Fibroblast of skin of right quadriceps (primary cell): Measurements from ENCODE around the gene TLR9.

Experiments
- DNase-seq: peaks from one replicate; pipeline ENCODE4 v3.0.0-alpha.2; 2013

Gene TLR9

DNA sequence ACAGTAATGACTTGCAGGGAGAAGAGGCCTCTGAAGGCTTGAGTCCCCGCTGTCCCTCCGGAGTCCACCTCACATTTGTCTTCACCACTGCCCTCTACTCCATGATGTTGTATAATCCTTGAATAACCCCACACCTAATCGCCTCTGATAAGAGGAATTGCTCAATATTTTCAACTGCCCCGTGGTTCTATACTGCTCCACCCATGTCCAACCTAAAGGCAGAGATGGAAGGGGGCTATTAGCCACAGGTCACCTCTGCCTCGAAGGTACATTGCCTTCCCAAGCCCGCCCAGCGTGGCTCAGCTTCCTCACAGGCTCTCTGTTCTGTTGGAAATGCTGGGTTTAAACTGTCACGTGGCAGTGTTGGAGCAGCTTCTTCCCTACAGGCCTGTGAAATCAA, 12.4 kb downstream of the TLR9 start:
- no peak for DNase-seq

DNA sequence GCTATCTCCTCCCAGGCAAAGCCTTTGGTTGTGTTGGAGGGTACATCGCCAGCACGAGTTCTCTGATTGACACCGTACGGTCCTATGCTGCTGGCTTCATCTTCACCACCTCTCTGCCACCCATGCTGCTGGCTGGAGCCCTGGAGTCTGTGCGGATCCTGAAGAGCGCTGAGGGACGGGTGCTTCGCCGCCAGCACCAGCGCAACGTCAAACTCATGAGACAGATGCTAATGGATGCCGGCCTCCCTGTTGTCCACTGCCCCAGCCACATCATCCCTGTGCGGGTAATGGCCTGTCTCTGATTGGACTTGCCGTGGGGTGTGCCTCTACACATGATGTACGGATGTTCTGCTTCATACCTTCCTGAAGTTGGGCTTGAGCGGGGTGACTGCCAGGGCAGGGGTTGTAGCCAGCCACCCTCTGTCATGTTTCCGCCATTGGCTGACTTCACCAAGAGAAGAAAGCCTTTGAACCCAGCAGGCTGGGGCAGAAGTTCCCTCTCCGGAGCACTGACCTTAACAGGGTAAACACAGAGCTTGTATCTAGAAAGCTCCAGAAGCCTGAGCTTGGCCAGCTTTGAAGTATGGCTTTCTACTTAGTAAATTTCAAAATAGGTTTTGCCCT, 14.1 kb downstream of the TLR9 start:
- no peak for DNase-seq

DNA sequence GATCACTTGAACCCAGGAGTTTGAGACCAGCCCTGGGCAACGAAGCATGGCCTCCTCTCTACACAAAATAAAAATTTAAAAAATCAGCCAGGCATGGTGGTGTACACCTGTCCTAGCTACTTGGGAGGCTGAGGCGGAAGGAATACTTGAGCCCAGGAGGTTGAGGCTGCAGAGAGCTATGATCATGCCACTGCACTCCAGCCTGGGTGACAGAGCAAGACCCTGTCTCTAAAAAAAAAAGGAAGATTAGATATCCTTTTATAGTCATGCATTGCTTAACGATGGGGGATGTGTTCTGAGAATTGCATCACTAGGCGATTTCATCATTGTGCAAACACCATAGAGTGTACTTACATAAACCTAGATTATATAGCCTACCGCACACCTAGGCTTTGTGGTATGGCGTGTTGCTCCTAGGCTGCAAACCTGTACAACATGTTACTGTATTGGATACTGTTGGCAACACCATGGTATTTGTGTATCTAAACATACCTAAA, 14.8 kb downstream of the TLR9 start:
- peak; percentile 52 for DNase-seq

DNA sequence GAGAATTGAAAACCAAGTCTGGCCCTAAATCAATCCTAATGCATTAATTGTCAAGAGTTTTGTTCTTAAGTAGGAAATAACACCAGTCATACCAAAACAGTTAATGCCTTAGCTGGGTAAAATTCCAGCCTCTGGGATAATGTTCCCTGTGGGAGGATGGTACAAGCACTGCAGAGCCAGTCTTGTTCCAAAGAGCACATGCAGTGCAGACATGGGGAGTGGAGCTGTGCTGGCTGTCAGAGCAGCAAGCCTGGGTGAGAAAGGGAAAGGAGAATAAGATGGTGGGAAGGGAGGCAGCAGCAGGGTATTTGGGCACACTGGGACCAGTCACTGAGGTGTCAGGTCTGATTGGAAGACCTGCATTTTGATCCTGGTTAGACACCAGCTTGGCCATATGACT, 15.4 kb downstream of the TLR9 start:
- no peak for DNase-seq

DNA sequence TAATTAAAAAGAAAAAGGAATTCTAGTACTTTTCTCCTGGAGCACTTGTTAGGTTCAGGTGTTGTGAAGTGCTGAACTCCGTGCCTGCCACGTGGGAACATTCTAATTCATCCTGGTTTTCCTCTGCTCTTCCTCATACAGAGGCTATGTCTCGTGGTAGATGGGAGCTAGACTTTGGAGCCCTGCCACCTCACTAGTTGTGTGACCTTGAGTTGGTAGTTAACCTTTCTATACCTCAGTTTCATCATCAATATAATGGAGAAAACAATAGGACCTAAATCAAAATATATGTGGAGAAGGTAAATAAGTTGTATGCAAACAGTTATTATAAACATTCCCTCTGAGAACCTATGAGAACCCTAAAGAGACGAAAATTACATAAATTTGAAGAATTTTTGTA, 16.9 kb downstream of the TLR9 start:
- no peak for DNase-seq

DNA sequence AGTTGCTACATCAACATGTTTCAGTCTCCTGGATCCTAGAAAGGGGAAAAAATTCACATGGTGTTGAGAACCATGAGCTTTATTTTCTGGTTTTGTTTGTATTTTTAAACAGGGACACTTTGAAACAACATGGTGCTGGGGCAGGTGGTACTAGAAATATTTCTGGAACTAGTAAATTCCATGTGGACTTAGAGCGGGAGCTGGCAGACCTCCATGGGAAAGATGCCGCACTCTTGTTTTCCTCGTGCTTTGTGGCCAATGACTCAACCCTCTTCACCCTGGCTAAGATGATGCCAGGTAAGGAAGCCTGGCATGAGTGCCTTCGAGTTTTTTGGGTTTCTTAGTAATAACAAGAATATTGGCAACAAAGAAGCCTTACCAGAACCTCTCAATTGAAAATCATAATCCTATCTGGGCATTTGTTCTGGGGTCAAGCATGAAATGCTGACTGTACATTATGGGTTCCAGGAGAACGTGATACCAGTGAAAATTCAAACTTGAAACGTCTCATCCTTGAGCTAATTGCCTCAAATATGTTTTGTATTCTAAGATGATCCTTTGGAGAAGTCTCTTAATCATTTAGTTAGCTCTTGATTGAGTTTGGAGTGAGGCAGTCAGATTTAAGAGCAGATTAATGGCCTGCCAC, 19.6 kb downstream of the TLR9 start:
- no peak for DNase-seq

DNA sequence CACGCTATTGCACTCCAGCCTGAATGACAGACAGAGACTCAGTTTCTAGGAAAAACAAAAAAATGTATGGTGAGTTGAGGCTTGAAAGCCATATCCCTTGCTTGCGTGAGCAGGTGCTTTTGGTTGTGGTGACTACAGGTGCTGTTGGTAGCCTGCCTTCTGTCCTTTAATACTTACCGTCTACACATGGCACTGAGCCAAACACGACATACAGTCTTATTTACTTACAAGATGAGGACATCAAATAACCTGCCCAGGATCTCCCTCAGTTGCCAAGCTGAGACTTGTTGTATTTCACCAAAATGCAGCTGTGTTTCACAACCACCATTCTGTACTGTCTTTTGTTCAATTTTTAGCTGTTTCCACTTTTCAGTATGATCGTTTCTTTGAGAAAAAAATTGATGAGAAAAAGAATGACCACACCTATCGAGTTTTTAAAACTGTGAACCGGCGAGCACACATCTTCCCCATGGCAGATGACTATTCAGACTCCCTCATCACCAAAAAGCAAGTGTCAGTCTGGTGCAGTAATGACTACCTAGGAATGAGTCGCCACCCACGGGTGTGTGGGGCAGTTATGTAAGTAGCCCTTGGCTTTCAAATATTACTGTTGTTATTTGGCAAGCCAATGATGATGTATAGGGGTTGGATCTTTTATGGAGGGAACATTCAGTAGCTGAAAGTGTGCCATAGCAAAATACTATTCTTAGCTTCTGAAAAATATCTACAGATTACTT, 20.9 kb downstream of the TLR9 start:
- DNase-seq: no peak

DNA sequence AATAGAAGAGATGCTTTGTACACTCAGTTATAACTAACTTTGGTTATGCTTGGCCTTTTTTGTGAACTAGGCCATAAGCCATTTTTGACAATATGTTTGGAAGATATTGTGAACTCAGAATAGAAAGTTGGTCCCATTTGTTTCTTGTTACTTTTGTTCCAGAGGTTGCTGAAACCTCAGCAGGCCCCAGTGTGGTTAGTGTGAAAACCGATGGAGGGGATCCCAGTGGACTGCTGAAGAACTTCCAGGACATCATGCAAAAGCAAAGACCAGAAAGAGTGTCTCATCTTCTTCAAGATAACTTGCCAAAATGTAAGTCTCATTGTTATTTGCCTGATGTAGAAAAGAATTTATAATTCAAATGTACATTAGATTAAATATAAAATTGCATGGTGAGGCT, 21.7 kb downstream of the TLR9 start:
- no peak for DNase-seq

DNA sequence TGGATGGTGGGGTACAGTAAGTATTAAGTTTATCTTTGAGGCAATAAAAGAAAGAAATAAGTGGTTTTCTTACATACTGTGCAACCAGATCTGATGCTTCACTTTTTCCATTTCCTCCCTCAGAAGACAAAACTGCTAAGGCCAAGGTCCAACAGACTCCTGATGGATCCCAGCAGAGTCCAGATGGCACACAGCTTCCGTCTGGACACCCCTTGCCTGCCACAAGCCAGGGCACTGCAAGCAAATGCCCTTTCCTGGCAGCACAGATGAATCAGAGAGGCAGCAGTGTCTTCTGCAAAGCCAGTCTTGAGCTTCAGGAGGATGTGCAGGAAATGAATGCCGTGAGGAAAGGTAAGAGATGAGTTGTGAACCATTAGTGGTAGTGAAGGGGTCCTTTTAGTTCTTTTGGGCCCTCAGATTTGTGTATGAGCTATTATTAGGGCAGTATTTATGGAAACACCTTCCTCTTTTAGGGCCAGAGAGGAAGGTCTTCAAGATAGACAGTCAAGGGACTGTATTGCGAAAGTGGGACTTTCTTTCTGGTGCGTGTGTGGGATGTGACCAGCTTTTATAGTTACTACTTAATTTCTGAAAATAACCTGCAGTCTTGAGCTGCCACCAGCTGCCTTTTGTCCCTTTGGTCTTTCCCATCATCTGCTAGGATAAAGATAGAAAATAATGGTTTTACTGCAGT, 22.9 kb downstream of the TLR9 start:
- DNase-seq: no peak

DNA sequence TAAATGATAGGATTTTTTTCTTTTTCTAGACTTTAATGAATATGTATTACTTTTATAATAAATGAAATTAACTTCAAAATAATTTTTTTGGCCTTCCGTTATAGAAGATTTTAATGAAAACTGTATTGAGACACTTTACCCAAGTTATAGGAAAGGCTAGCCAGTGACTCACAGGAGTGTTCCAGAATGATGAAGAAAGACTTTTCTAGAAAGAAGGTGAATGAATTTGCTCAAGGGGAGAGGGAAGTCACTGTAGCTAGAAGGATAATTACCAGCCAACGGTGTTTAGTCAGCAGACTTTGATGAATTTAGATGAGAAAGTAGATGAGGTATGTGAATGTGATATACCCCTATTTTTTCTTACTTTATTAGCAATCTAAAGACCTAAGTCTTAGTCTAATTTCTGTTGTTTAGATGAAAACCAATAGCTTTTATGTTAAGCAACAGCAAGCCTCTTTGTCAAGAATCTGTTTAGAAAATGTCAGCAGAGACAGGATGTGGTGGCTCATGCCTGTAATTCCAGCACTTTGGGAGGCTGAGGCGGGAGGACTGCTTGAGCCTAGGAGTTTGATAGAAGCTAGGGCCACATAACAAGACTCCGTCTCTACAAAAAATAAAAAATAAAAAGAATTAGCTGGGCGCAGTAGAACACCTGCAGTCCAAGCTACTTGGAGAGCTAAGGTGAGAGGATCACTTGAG, 24.3 kb downstream of the TLR9 start:
- DNase-seq: no peak

DNA sequence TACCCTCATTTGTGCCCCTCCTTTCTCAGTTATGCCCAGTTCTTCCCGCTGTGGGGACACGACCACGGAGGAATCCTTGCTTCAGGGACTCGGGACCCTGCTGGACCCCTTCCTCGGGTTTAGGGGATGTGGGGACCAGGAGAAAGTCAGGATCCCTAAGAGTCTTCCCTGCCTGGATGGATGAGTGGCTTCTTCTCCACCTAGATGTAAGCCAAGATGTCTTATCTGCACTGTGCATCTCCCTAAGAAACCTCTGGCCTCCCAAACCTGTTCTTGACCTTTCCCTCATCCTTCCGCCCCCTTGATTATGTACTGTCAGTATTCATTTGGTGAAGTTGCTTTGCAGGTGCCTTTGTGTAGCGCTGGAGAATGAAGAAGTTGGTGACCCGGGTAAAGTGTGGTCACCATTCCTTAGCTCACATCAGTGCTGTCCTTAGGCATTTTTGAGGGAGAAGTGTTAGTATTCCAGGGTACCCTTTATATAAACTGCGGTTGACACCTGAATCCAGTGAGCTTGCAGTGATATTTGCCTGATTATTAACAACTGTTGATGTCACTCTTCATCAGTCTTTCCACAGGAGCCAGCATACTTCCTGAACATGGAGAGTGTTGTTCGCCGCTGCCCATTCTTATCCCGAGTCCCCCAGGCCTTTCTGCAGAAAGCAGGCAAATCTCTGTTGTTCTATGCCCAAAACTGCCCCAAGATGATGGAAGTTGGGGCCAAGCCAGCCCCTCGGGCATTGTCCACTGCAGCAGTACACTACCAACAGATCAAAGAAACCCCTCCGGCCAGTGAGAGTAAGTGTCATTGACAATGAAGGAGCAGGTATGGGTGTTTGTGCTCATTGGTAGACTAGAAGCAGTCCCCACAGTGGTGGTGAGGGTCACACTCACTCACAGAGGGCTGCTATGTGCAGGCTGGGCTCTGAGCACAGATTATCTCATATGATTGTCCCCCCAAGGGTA, 26.5 kb downstream of the TLR9 start:
- no peak for DNase-seq

DNA sequence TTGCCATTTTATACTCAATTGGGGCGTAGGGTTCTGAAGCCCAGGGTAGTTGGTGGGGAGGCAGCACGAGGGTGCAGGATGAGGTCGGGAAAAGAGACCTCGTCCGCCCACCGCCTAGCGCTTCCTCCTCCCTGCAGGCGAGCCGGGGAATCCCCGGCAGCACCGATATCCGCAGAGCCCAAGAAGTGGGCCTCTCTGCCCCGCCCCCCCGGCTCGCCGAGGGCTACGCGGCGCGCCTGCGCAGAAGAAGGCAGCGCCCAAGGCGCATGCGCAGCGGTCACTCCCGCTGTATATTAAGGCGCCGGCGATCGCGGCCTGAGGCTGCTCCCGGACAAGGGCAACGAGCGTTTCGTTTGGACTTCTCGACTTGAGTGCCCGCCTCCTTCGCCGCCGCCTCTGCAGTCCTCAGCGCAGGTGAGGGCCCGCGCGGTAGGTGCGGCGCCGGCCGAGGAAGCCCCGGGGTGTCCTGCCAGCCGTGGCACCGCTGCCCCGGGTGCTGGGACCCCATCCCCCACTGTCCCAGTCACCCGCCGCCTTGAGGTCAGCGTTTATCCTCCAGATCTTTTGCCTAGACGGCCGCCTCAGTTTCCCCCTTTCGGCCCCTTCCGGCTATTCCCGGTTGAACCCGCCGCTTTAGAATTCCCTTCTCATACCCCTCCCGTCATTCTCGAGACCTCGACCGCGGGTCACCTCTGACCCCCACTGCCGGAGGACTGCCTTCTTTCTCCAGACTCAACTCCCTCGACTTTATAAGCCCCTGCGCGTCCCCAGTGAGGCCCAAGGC, 27.4 kb downstream of the TLR9 start, which contains the start of gene ALAS1:
ALAS1 (plus strand) TSS at position 319 of the 784 bp plus-strand sequence. CDS start 1,082 bp downstream, outside the sequence.
- DNase-seq: peak; percentile 87

DNA sequence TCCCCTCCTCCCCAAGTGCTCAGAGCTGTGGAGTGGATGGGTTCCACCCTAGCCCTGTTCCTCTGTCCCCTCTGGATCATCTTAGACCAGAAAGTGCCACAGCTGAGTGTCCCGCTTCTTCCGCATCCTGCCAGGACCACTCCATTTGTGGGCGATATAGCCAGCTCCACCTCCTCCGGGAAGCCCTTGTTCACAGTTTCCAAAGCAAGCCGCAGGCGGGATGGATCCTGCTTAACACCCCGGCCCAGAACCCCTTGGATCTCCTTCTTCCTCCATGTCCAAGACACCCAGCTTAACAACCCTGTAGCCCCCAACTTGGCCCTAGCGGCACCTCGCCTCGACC, 28.0 kb downstream of the TLR9 start:
- no peak for DNase-seq

DNA sequence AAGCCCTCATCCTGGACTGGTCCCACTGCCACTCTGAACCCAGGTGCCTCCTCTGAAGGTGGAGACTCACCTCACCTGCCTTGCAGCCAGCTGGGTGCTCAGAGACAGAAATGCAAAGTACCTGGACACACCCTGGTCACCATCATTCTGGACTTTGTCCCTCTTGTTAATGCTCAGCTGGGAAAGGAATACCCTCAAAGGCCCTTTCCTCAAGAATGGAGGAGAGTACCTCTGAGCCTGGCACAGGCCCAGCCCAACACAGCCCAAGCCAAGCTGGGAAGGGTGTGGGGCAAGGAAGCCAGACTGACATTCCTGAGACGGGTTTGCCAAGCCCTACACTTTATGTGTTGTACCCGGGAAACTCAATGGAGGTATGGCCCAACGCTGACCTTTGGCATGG, 28.5 kb downstream of the TLR9 start:
- DNase-seq: no peak

DNA sequence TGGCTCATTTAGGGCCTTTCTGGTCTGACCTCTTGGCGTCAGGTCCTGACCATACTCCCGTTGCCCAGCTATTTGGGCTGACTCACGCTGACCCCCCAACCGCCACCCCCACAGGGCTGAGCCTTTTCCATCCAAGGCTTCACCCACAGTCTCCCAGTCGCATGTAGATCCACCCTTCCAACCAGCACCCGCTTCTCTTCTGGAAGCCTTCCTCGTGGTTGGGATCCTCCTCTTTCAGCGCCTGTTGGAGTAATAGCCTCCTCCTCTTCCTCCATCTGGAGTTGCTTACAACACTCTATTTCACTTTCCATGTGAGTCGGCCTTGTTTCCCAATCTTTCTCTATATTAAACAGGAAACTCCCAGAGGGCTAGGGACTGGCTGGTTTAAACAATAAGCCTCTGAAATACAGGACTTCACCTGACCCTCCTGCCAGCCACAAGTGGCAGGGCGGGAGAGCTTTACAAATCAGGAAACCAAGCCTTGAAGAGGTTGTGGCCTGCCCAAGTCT, 29.6 kb downstream of the TLR9 start:
- DNase-seq: peak; percentile 30

DNA sequence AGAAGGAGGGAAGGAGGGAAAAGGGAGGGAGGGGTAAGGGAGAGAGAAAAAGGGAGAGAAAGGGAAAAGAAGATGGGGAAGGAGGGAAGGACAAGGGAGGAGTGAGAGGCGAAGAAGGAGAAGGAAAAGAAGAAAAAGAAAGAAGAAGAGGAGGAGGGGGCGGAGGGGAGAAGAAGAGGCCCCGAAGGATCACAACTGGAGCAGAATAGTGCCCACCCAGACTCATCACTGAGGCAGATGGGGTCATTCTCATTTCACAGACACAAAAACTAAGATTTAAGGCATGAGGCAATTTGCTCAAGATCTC, 30.2 kb downstream of the TLR9 start:
- DNase-seq: no peak

DNA sequence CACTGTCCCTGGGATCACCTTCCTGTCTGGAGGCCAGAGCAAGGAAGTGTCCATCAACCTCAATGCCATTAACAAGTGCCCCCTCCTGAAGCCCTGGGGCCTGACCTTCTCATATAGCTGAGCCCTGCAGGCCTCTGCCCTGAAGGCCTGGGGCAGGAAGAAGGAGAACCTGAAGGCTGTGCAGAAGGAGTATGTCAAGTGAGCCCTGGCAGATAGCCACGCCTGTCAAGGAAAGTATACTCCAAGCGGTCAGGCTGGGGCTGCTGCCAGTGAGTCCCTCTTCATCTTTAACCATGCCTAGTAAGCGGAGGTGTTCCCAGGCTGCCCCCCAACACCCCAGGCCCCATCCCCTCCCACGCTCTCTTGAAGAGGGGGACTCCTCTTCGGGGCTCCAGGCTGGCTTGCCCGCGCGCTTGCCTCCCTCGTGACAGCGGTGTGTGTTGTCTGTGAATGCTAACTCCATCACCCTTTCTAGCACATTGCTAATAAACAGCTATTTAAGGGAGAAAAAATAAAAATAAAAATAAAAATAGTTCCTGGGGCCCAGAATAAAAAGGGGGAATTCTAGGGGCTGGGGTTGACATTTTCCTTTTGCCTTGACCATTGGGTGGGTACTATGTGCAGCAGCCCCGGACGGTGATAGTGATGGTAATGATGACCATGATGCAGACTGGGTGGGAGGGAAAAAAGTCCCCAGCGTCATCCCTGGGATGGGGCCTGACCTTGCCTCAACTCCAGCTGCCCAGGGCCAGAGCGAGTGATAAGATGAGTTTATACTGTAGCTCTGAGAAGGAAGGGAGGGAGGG, 30.8 kb downstream of the TLR9 start:
- no peak for DNase-seq

DNA sequence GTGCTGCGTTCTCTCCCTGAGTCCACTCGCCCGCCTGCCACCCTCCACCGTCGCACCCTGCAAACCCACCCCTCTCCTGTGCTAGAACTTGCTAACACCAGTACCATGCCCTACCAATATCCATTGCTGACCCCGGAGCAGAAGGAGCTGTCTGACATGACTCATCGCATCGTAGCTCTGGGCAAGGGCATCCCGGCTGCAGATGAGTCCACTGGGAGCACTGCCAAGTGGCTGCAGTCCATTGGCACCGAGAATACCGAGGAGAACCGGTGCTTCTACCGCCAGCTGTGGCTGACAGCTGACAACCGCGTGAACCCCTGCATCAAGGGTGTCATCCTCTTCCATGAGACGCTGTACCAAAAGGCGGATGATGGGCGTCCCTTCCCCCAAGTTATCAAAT, 32.4 kb downstream of the TLR9 start:
- DNase-seq: no peak

DNA sequence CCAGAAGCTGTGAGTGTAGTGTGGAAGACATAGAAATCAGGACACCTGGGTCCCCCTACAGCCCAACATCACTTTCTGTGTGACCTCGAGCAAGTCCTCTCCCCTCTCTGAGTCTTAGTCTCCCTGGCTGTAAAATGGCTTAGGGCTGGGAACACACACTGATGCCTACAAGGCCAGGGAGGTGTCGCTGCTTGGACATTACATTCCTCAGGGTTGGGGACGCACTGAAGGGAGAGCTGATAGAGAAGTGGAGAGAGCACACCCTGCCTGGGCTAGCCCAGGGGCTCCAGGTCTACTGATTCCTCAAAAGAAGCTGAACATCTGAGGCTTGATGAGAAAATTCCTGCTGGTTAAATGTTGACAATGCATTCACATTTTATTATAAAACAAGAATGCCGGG, 33.8 kb downstream of the TLR9 start:
- no peak for DNase-seq
